ENCODE results near the gene SMYD4.
"Not testable (repeated sequence)": the region's sequence is repeated elsewhere in the genome, so short reads cannot be mapped to it uniquely, and the experiment has no call there.

Gene SMYD4

DNA sequence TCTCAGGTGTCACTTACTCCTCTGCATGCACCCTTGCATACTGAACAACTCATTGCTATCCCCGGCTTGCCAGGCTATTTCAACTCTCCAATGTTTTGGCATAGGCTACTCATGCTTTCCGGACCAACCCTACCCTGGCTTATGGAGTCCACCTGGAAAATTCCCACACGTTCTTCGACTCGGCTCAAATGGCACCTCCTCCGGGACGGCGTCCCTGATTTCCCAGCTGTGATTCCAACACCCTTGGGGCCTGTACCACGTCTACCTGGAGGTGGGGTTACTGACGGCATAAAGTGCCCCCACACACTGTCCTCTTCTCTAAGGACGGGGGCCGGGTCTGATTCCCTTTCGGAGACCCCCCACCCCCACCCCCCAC, 498 bp downstream of the SMYD4 start:
- DNase-seq (ENCODE audit: low read depth in 2 of 2), result no peak

DNA sequence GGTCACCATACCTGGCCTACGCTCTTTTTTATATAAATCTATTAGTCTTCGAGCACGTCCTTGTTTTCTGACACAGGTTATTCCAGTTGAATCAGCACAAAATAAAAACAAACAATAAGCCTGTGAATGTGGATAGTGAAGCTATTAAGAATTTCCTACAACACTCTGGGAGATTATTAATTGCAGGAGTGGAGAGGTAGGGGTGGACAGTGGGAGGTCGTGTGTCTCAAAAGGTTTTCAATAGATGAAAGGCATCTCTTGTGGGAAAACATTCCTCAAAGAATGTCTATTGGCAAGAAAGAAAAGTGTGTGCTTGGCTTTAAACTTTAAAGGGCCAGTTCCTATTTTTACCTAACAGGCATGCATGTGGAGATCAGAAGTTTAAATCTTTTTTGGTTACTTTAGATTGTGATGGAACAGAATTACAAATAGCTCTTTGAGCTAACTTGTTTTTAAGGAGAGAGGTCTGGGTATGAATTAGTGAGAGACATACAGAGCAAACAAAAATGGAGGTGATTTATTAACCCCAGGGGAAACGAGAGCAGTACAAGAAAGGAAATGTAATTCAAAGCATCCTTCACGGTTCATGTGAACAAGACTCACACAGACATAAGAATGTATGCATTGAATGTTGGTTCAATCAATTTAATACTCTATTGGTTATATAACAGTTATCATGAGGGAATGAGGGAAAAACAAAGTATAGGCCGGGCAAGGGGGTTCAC, 9.0 kb downstream of the SMYD4 start:
- no peak for DNase-seq (ENCODE audit: low read depth in 2 of 2)

DNA sequence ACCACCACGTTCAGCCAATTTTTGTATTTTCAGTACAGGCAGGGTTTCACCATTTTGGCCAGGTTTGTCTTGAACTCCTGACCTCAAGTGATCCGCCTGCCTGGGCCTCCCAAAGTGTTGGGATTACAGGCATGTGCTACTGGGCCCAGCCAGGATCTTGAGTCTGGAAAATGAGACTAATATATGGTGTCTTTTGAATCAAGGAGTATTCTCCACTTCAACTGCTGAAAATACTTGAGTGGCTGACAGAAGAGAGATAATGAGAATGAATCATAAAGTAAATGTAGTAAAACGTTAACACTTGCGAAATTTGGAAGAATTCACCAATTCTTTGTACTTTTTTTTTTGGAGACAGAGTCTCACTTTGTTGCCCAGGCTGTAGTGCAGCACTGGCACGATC, 16.6 kb downstream of the SMYD4 start:
- no peak for DNase-seq (ENCODE audit: low read depth in 2 of 2)

DNA sequence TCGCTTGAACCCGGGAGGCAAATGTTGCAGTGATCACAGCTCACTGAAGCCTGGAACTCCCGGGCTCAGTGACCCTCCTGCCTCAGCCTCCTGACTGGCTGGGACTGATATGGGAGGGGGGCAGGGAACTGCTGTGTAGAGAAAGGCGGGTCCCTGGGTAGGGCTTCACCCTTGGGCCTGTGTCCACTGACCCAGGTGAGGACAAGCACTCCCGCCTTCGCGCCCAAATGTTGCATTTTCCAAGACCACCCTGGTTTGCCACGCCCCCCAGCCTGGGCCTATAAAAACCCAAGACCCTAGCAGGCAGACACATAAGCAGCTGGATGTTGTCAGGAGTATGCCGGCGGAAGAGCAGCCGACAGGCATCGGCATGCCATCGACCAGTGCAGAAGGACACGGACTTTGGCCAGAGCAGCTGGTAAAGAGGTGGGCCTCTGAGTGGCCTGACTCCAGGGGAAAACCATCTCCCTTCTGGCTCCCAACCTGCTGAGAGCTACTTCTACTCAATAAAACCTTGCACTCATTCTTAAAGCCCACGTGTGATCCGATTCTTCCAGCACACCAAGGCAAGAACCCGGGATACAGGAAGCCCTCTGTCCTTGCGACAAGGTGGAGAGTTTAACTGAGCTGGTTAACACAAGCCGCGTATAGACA, 19.1 kb downstream of the SMYD4 start:
- no peak for DNase-seq (ENCODE audit: low read depth in 2 of 2)

DNA sequence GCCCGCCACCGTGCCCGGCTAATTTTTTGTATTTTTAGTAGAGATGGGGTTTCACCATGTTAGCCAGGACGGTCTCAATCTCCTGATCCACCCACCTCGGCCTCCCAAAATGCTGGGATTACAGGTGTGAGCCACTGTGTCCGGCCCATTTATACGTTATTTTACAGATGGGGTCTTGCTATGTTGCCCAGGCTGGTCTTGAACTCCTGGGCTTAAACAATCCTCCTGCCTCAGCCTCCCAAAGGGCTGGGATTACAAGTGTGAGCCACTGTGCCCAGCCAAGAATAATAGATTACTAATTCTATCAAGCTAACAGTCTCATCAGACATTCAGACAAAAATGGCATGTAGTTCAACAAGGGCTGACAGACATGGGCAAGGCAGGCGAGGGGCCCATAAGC, 19.9 kb downstream of the SMYD4 start:
- not testable (repeated sequence) for DNase-seq (ENCODE audit: low read depth in 2 of 2)

DNA sequence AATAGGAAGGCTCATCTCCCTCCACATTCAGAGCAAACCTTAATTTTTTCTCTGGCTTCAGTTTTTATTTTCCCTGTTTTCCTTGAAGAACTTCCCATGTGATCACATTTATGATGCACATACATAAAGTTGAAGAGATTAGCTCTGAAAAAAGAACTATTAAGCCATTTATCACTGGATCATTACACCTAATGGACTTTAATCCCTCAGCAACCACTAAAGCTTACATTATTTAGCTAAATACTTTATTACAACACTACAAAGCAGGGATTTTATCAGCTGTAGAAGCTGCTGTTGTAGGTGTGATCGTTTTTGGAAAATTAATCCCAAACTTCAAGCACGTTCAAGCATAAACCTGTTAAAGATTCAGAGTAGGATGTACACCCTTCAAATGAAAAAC, 21.1 kb downstream of the SMYD4 start:
- DNase-seq (ENCODE audit: low read depth in 2 of 2), result no peak

DNA sequence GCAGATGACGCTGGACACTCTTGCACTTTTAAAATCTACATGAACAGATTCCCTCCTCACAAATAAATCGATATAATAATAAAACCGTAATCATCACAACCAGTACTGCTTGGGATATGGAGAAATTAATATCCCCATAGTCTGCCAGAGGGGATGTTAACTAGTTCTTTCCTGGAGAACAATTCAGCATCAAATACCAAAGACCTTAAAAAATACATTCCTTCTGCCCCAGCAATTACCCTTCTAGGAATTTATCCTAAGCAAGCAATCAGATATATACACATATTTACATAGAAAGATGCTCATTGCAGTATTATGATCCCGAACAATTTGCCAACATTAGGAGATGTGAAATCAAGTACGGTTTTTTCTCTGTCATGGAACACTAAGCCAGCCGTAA, 21.8 kb downstream of the SMYD4 start:
- no peak for DNase-seq (ENCODE audit: low read depth in 2 of 2)

DNA sequence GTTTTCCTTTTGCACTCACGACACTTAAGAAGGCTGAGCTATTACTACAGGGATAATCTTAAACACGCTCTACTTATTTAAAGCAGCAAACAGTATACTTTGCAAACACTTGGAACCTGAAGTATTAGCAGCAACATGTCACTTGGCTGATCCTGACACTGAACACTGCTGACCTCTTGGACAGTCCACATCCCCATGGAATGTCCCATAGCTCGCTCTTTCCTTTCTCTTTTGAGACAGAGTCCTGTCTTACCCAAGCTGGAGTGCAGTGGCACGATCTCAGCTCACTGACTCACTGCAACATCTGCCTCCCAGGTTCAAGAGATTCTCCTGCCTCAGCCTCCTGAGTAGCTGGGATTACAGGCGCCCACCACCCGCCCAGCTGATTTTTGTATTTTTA, 26.4 kb downstream of the SMYD4 start:
- DNase-seq (ENCODE audit: low read depth in 2 of 2), result no peak

DNA sequence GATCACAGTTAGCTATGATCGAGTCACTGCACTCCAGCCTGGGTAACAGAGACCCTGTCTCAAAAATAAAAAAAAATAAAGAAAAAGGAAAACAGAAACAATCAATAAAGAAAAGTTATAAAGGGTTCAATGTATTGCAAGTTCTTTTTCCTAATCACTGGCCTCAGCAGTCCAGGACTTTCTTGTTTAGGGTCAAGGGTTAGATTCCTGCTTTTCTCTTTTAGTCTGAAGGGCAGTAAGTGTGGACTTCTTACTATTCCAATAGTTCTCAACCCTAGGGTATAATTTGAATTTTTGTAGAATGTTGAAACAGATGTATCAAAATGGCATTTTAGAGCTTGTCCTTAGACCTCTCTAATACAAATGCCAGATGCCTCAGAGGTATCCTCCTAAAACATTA, 27.3 kb downstream of the SMYD4 start:
- no peak for DNase-seq (ENCODE audit: low read depth in 2 of 2)

DNA sequence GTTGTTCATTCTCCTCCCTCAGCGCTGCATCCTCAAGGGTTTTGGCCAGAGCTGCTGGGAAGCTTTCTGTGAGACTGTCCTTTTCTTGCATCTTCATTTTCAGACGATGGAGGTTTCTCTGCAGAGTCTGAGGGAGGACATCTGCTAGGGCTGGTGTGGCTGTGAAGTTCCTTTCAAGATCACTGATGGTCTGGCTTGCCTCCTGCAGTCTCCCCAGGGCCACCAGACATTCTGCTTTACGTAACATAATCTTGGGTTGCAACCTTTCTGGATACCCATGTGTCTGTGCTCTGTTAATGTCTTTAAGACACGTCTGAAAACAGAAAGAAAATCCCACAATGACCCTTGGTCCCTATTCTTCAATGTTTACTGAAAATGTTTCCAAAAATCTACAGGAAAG, 29.0 kb downstream of the SMYD4 start:
- DNase-seq (ENCODE audit: low read depth in 2 of 2), result no peak

DNA sequence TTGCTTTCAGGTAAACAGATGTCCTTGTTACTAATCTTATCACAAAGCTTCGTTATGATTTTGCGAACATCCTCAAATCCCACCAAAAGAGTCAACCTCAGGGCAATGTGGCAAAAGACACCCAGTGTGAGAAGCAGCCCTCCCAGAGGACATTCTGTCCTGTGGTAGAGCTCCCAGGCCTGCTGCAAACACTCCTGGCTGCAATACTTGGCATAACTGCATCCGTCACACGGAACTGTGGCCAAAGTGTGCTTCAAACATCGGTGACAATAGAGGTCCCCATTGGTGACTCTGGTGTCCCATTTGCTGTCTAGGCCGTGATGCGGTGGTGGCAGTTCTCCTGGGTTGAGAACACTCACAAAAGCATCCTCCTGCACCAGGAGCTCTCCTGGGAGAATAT, 29.5 kb downstream of the SMYD4 start:
- DNase-seq (ENCODE audit: low read depth in 2 of 2), result no peak

DNA sequence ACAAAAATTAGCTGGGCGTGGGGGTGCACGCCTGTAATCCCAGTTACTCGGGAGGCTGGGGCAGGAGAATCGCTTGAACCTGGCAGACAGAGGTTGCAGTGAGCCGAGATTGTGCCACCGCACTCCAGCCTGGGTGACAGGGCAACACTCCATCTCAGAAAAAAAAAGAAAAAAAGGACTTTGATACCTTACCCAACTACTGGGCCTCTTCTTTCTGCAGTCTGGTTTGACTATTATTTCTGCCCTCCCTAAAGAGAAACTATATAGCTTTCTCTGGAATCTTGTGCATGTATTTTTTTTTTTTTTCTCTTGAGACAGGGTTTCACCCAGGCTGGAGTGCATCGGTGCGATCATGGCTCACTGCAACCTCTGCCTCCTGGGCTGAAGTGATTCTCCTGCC, 31.9 kb downstream of the SMYD4 start:
- not testable (repeated sequence) for DNase-seq (ENCODE audit: low read depth in 2 of 2)

DNA sequence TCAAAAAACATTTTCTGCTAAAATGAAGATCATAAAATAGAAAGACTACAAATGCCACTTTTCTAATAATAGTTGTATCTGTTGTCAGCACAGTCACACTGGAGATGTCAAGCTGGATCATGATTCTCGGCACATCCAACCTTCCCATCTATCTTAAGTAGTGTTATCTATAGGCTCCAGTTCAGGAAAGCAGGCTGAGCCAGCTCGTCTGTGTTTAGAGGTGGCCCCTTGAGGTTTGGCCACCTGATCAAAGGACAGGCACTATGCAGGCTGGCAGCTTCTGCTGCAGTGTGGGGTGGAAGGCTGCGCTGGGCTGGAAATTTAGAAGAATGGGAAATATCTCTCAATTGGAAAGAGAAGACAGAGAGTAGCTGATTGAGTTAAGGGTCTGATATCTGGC, 32.4 kb downstream of the SMYD4 start:
- DNase-seq (ENCODE audit: low read depth in 2 of 2), result no peak

DNA sequence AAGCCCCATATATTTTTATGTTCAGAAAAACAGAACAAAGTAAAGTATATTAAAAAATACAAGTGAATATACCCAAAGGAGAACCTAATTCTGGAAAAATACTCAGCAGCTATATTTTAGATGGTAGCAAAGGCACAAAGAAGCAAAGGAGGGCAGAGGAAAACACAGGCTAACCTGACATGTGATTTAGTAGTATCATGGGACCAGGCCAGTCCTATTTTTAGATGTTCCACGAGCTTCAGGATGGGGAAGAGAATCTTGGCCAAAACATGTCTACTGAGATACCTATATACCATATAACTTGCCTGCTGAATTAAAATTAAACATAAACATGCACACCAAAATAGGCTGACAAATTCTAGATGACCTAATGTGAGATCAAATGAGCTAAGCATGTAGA, 32.9 kb downstream of the SMYD4 start:
- DNase-seq (ENCODE audit: low read depth in 2 of 2), result no peak

DNA sequence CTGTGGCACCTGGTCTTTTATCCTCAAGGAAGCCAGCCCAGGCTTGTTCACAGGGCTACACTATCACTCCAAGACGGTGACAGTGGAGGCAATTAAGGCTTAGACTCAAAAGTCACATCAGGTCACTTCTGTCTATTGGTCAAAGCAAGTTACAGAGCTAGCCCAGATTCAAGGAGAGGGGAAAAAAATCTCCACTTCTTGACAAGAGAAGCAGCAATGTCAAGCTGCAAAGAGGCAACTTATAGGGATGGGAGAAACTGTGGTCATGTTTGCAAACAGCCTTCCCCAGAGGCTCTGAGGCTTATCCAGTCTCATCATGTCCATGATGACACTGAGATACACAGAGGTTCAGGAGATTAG, 36.3 kb downstream of the SMYD4 start:
- no peak for DNase-seq (ENCODE audit: low read depth in 2 of 2)

DNA sequence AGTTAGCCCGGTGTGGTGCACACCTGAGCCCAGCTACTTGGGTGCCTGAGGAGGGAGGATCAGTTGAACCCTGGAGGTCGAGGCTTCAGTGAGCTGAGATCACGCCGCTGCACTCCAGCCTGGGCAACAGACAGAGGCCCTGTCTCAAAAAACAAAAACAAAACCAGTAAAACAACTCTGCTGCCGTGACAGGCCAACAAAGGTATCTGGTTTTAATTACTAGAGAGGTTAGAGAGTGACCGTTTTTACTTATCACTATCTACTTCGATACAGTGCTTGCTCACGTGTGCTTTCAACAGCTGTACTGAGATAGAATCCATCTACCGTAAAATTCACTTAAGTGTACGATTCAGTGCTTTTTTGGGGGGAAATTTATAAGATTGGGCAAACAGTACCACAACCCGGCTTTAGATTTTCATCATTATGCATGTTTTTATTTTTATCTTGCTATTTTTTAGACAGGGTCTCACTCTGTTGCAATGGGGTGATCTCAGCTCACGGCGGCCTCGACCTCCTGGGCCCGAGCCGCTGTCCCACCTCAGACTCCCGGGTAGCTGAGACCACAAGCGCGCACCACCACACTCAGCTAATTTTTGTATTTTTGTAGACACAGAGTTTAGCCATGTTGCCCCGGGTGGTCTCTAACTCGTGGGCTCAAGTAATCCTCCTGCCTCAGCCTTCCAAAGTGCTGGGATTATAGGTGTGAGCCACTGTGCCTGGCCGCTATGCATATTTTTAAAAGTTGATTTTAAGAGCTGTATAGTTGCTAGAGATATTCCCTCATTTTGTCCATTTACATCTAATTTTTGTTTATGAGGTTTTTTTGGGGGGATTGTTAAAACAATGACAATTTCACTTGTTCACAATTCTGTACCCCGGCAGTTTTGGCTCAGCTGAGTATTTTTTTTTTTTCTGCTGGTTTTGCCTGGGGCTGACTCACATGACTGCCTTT, 36.9 kb downstream of the SMYD4 start:
- no peak for DNase-seq (ENCODE audit: low read depth in 2 of 2)

DNA sequence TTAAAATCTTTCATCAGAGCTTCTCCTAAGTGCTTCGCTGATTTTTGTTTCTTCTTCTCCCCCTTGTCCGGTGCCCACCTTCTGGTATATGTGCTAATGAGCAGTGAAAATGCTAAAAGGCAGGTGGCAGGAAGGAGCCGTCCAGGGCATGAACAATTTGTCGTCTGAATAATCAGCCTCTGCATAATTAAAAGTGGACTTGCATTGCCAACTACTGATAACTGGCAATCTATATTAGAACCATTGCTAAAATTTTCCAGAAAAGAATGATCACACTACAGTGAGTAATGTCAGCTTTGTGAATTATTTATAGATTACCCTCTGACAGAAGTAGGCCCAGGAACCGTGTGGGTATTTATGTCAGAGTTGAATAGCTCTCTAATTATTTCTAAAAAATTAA, 39.8 kb downstream of the SMYD4 start:
- no peak for DNase-seq (ENCODE audit: low read depth in 2 of 2)

DNA sequence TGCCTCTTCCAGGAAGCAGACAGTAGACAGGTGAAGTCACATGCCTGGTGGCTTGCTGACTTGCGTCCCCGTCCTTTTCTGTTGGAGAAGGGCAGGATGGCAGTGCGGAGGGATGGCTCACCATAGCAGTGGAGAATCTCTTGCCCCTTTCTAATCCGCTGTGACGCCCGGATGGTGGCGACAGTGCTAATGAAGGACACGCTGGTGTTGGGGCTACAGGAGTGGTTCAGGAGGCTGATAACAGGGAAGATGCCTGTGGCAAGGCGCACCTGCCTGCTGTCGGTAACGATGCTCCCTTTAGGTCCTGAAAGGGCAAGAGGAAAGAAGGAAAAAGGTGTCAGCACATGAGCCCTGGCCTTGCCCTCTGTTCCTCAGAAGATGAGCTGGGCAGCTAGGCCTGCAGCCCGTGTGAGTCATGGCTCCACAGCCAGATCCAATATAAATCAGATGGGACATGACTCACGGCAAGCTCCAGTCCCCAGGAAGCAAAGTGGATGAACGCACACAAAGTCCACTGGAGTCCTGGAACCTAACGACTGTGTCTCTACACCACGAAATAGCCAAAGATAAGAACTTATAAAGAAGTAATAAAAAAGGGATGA, 42.3 kb downstream of the SMYD4 start:
- DNase-seq (ENCODE audit: low read depth in 2 of 2), result no peak

DNA sequence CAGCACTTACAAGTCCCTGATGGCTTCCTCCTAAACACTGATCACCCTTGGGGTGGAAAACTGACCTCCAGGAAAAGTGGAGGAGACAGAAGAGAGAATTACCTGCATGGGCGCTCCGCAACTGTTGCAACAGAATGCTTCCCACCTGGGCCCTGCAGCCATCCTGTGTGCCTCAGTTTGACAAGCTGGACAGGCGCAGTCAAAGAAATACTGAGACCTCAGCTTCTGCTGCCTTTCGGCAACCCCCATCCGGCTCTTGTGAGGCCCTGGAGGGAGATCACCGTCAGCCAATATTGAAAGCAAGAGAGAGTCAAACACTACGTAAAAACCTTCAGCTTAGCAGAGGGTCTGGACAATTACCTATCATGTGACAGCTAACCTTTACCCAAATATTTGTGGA, 43.0 kb downstream of the SMYD4 start:
- DNase-seq (ENCODE audit: low read depth in 2 of 2), result no peak

DNA sequence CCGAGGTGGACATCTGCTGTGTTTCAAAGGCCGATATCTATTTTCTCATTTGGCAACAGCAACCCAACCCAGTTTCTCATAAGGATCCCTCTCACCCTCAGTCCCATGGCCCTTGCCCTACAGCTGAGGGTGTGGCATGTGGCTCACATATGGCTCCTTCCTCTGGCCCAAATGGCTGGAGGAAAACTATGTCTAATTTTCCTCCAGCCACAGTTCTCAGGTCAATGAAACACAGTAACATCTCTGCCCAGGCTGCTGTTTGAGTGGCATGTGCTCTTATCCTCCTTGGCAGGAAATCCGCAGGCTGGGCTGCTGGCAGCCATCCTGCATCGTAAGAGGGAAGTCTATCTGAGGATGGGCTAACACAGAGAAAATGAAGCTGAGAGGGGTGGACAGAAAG, 43.8 kb downstream of the SMYD4 start:
- DNase-seq (ENCODE audit: low read depth in 2 of 2), result no peak

DNA sequence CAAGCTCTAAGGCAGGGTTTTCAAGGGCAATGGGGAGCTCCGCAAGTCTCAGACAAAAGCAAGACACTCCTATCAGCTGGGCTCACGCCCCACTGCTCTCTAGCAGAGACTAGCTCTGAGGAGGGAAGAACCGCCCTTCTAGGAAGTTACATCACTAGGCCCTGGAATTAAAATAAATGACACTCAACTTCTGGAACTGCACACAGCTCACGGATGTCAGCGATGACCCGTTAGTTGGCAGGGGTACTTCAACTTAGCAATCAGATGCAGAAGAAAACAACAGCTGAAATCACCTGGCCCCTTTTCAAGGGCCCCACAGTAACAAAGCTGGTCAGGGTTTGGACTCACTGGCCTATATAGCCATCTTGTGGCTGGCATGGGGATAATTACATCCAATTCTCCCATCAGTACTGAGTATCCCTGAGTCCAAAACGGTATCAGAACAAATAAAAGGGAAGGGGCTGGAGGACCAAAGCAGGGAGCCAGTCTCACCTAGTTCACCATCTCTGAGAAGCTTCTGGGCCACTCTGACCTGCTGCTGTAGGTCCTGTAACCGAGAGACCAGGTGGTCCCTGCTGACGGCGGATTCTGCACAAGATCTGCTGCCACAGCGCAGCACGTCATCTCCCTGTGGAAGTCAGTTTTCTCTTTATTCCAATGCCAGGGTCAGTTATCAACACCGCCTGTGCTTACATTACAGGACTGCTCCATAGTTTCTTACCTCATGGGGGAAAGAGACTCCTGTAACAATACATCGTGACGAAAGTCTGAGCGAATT, 45.7 kb downstream of the SMYD4 start:
- DNase-seq (ENCODE audit: low read depth in 2 of 2), result no peak

DNA sequence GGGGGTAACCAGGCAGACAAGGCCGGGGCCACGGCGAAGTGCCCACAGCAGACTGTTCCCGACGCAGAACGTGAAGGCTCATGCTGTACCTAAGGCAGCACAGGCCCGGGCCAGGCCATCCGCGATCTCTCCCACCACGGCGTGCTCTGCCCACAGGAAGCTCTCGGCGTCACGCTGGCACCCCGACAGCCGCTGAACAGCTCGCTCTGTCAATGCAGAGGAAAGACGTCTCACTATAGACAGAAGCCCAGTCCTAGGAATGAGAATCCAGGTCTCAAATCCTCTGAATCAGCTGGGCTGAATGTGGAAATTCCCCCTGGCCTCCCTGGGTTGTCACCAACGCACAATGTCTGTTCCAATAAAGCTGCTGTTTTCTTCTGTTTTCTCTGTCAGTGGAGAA, 46.4 kb downstream of the SMYD4 start:
- DNase-seq (ENCODE audit: low read depth in 2 of 2), result no peak
